ENCODE results near the gene GPD1.
"Not testable (repeated sequence)": the region's sequence is repeated elsewhere in the genome, so short reads cannot be mapped to it uniquely, and the experiment has no call there.

Gene GPD1

DNA sequence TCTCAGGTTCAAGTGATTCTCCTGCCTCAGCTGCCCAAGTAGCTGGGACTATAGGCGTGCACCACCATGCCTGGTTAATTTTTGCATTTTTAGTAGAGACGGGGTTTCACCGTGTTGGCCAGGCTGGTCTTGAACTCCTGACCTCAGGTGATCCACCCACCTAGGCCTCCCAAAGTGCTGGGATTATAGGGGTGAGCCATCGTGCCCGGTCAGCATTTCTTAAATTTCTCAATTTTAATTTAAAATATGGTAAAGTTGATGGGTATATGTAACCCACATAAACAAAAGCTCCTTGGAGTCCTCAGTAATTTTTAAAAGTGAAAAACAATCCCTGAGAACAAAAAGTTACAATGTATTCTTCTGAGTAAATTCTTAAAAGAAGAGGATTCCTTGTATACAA lies 51.1 kb downstream of the GPD1 start:
- intact Hi-C loops (cut with DNase I); DNase-seq: not testable (repeated sequence)

DNA sequence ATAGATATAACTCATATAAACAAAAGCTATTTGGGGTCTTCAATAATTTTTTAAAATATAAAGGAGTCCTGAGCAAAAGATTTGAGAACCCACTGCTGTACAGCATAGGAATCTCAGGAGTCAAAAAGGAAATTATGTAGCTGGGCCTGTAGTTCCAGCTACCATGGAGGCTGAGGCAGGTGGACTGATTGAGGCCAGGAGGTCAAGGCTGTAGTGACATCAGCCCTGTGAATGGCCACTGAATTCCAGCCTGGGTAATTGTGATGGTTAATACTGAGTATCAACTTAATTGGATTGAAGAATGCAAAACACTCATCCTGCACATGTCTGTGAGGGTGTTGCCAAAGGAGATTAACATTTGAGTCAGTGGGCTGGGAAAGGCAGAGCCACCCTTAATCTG lies 52.8 kb downstream of the GPD1 start:
- intact Hi-C loops (cut with DNase I): no loop called here
- DNase-seq: no peak

DNA sequence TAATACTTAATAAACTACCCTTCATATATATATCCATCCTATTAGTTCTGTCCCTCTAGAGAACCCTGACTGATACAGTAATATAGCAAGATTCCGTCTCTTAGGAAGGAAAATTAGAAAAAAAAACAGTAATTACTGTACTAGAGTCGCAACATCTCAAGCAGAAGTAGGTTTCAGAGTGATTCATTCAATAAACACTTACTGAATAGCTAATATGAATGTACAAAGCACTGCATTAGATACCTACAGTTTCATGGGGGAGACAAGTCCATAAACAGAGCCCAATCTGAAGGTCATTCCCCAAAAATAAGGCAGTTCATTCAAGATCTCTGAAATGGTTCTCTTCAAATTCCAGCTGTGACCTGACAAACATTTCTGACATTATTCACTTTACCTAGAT lies 53.5 kb downstream of the GPD1 start:
- intact Hi-C loops (cut with DNase I): no loop called here
- no peak for DNase-seq

DNA sequence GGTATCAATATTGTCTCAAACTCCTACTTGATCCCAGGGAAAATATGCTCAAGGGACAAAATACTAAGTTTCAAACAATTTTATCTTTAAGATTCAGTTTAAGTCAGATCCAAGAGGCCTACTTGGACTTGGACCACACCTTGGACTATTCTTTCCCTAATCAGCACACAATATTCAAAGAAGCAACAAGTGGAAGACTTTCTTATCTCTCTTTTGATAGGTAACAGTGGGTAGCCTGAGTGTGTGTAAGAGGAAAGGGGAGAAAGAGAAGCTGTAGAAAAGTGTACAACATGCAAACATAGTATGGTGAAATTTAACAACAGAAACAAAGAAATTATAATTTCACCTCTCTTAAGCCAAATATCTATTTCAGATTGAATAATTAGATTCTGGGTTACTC lies 56.8 kb downstream of the GPD1 start:
- intact Hi-C loops (cut with DNase I): no loop called here
- DNase-seq: no peak
